Measurements from ENCODE around the gene RAB3GAP1. TPM values are rescaled to one million over a fixed set of nuclear protein-coding genes. Genes with fewer than 3 reads are reported as not detected.
A peak's percentile ranks its signal among the peaks of the same experiment; 100 is the strongest.
"Not testable (repeated sequence)": the region's sequence is repeated elsewhere in the genome, so short reads cannot be mapped to it uniquely, and the experiment has no call there.

RAB3GAP1 gene
- 10 to 100 TPM; 28.5 to 28.8 TPM for total RNA-seq

- Mint-ChIP-seq H3K9me3 (peaks cover 1% of the 10 kb centered on the region), H3K4me1 (peaks cover 45% of the 10 kb centered on the region), H3K4me3 (peak within 1 kb of the TSS; percentile 98), H3K27me3 (peaks cover 4% of the 10 kb centered on the region), H3K36me3 (peaks cover 30% of the 10 kb centered on the region), H3K27ac (peak within 1 kb of the TSS; percentile 100)
- DNase-seq, result peak; percentile 92
These were observed at the start of gene RAB3GAP1 for GRCh38 chr2:135052042-135052876. Gene RAB3GAP1 (plus strand): TSS chr2:135052292. CDS start chr2:135052308, 16 bp downstream.

GRCh38 chr2:135002836-135003235, 49.3 kb upstream of the RAB3GAP1 start:
- Mint-ChIP-seq H3K36me3 (no peaks in the 10 kb centered on the region), H3K27me3 (peaks cover 19% of the 10 kb centered on the region), H3K4me1 (peaks cover 4% of the 10 kb centered on the region), H3K27ac (no peak overlapping the region), H3K4me3 (no peak overlapping the region), H3K9me3 (no peaks in the 10 kb centered on the region)
- DNase-seq, result no peak

GRCh38 chr2:135004005-135004746, 47.9 kb upstream of the RAB3GAP1 start:
- no peaks in the 10 kb centered on the region for H3K9me3 Mint-ChIP-seq

GRCh38 chr2:135005753-135006152, 46.3 kb upstream of the RAB3GAP1 start:
- no peak for DNase-seq
- Mint-ChIP-seq H3K4me3 (no peak overlapping the region), H3K4me1 (peaks cover 4% of the 10 kb centered on the region), H3K27me3 (peaks cover 23% of the 10 kb centered on the region), H3K36me3 (no peaks in the 10 kb centered on the region), H3K9me3 (no peaks in the 10 kb centered on the region), H3K27ac (no peak overlapping the region)

More at GRCh38 chr2:135004005-135004746, 47.9 kb upstream of the RAB3GAP1 start:
- peak; percentile 73 for DNase-seq
- Mint-ChIP-seq H3K27me3 (peaks cover 23% of the 10 kb centered on the region), H3K36me3 (no peaks in the 10 kb centered on the region), H3K27ac (no peak overlapping the region), H3K4me3 (no peak overlapping the region), H3K4me1 (peaks cover 4% of the 10 kb centered on the region)

GRCh38 chr2:135009339-135009738, 42.8 kb upstream of the RAB3GAP1 start:
- no peak for DNase-seq
- H3K27me3 Mint-ChIP-seq, result peaks cover 20% of the 10 kb centered on the region
- H3K27ac Mint-ChIP-seq, result no peak overlapping the region
- no peaks in the 10 kb centered on the region for H3K36me3 Mint-ChIP-seq
- no peak overlapping the region for H3K4me3 Mint-ChIP-seq
- H3K4me1 Mint-ChIP-seq, result peaks cover 3% of the 10 kb centered on the region
- no peaks in the 10 kb centered on the region for H3K9me3 Mint-ChIP-seq

- H3K4me3 Mint-ChIP-seq, result no peak overlapping the region
- H3K27me3 Mint-ChIP-seq, result peaks cover 11% of the 10 kb centered on the region
- no peaks in the 10 kb centered on the region for H3K36me3 Mint-ChIP-seq
- no peaks in the 10 kb centered on the region for H3K9me3 Mint-ChIP-seq
- H3K27ac Mint-ChIP-seq, result no peak overlapping the region
- DNase-seq, result no peak
- no peaks in the 10 kb centered on the region for H3K4me1 Mint-ChIP-seq
These were observed 41.7 kb upstream of the RAB3GAP1 start for GRCh38 chr2:135010200-135010942.

GRCh38 chr2:135011633-135012032, 40.5 kb upstream of the RAB3GAP1 start:
- H3K9me3 Mint-ChIP-seq, result peaks cover 3% of the 10 kb centered on the region
- no peaks in the 10 kb centered on the region for H3K36me3 Mint-ChIP-seq
- no peak overlapping the region for H3K27ac Mint-ChIP-seq
- H3K4me1 Mint-ChIP-seq, result no peaks in the 10 kb centered on the region
- H3K4me3 Mint-ChIP-seq, result no peak overlapping the region
- DNase-seq, result no peak
- H3K27me3 Mint-ChIP-seq, result peaks cover 5% of the 10 kb centered on the region

- no peak for DNase-seq
- Mint-ChIP-seq H3K4me1 (peaks cover 24% of the 10 kb centered on the region), H3K4me3 (no peak overlapping the region), H3K36me3 (peaks cover 5% of the 10 kb centered on the region), H3K9me3 (peaks cover 12% of the 10 kb centered on the region), H3K27me3 (no peaks in the 10 kb centered on the region), H3K27ac (no peak overlapping the region)
These were observed 30.5 kb upstream of the RAB3GAP1 start for GRCh38 chr2:135021618-135022017.

GRCh38 chr2:135022952-135023880, 28.9 kb upstream of the RAB3GAP1 start:
- Mint-ChIP-seq H3K27ac (peak overlapping the region; percentile 36), H3K4me1 (peaks cover 24% of the 10 kb centered on the region), H3K9me3 (peaks cover 10% of the 10 kb centered on the region), H3K27me3 (peaks cover 4% of the 10 kb centered on the region), H3K36me3 (peaks cover 4% of the 10 kb centered on the region), H3K4me3 (no peak overlapping the region)
- no peak for DNase-seq

- H3K27ac Mint-ChIP-seq, result peak overlapping the region; percentile 36
- H3K4me3 Mint-ChIP-seq, result peak overlapping the region; percentile 14
- H3K4me1 Mint-ChIP-seq, result peaks cover 24% of the 10 kb centered on the region
- H3K36me3 Mint-ChIP-seq, result peaks cover 4% of the 10 kb centered on the region
- H3K27me3 Mint-ChIP-seq, result peaks cover 4% of the 10 kb centered on the region
- peaks cover 10% of the 10 kb centered on the region for H3K9me3 Mint-ChIP-seq
- no peak for DNase-seq
These were observed 28.1 kb upstream of the RAB3GAP1 start for GRCh38 chr2:135023886-135024485.

- H3K27me3 Mint-ChIP-seq, result peaks cover 4% of the 10 kb centered on the region
- no peaks in the 10 kb centered on the region for H3K4me1 Mint-ChIP-seq
- H3K4me3 Mint-ChIP-seq, result no peak overlapping the region
These were observed 22.5 kb upstream of the RAB3GAP1 start for GRCh38 chr2:135029481-135030134.

GRCh38 chr2:135030826-135031225, 21.3 kb upstream of the RAB3GAP1 start:
- DNase-seq, result no peak
- no peaks in the 10 kb centered on the region for H3K4me1 Mint-ChIP-seq
- H3K27ac Mint-ChIP-seq, result no peak overlapping the region
- no peaks in the 10 kb centered on the region for H3K9me3 Mint-ChIP-seq
- H3K4me3 Mint-ChIP-seq, result no peak overlapping the region
- H3K27me3 Mint-ChIP-seq, result peaks cover 4% of the 10 kb centered on the region
- H3K36me3 Mint-ChIP-seq, result no peaks in the 10 kb centered on the region

More at GRCh38 chr2:135029481-135030134, 22.5 kb upstream of the RAB3GAP1 start:
- no peak for DNase-seq
- H3K36me3 Mint-ChIP-seq, result no peaks in the 10 kb centered on the region
- no peak overlapping the region for H3K27ac Mint-ChIP-seq
- peaks cover 3% of the 10 kb centered on the region for H3K9me3 Mint-ChIP-seq

GRCh38 chr2:135033216-135033615, 18.9 kb upstream of the RAB3GAP1 start:
- not testable (repeated sequence) for H3K4me3 Mint-ChIP-seq, H3K27me3 Mint-ChIP-seq, H3K9me3 Mint-ChIP-seq, H3K36me3 Mint-ChIP-seq, H3K4me1 Mint-ChIP-seq, H3K27ac Mint-ChIP-seq, DNase-seq

All from activated naive CD8-positive, alpha-beta T cell treated with anti-CD3 and anti-CD28 coated beads for 36 hours (primary cell).